ENCODE data around the gene NASP. TPM values are rescaled to one million over a fixed set of nuclear protein-coding genes. Genes with fewer than 3 reads are reported as not detected.

The NASP gene
- total RNA-seq, 4 donors from 2014 or later = 44.3 to 79.7 (median 54.2) TPM

DNA sequence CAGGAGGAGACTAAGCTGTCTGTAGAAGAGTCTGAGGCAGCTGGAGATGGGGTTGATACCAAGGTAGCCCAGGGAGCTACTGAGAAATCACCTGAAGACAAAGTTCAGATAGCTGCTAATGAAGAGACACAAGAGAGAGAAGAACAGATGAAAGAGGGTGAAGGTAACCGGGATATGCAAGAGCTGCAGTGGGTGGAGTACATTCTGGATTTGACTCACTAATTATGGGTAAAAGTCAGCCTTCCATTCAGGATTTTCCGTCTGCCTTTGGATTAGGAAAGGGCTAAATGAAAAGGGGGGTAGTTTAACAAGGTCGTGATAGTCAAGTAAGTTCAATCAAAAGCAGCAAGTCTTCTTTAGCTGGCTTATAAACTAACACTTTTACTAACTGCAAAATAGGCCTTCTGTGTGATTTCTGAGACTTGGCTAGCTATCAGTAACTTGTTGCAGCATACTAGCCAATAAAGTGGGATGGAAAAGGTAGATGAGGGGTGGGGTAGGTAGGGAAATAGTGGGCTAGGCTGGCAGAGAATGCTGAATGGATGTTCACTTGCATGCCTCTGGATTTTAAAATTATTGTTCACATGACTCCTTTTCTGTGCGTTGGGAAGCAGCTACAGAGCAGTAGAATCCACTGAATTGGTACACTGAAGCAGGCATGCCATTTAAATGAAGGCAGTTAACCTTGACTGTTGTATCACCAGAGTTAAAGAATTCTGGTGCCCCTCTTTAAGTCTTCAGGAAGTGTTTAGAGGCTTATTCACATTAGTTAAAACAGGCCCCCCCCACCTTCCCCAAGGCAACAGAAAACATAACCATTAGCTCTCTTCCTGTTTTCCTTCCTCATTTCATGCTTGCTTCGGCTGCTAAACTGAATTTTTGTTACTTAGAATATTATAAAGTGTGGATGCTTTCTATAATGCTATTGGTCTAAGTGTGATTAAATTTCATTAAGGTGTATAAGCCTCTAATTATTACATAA, 24.6 kb downstream of the NASP start:
- peaks cover 0 to 17% (median 0%) of the 10 kb centered on the region in 3 donors for H3K4me1 ChIP-seq
- peaks cover 0 to 79% of the 10 kb centered on the region in 2 donors for H3K36me3 ChIP-seq
- WGBS, 2 donors (ENCODE audit: low coverage in 1 of 2) = 78 to 79% methylated on average over 4 to 5 of the region's 5 CpGs
- H3K9me3 ChIP-seq = no peaks in the 10 kb centered on the region
- no peak for TF ChIP-seq POLR2A (IDR thresholded peaks at IDR 0.05)
- TF ChIP-seq POLR2AphosphoS5 (IDR thresholded peaks at IDR 0.05) = no peak
- TF ChIP-seq, protein P1, sequence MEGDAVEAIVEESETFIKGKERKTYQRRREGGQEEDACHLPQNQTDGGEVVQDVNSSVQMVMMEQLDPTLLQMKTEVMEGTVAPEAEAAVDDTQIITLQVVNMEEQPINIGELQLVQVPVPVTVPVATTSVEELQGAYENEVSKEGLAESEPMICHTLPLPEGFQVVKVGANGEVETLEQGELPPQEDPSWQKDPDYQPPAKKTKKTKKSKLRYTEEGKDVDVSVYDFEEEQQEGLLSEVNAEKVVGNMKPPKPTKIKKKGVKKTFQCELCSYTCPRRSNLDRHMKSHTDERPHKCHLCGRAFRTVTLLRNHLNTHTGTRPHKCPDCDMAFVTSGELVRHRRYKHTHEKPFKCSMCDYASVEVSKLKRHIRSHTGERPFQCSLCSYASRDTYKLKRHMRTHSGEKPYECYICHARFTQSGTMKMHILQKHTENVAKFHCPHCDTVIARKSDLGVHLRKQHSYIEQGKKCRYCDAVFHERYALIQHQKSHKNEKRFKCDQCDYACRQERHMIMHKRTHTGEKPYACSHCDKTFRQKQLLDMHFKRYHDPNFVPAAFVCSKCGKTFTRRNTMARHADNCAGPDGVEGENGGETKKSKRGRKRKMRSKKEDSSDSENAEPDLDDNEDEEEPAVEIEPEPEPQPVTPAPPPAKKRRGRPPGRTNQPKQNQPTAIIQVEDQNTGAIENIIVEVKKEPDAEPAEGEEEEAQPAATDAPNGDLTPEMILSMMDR (IDR thresholded peaks at IDR 0.05) = no peak
- TF ChIP-seq EP300 (IDR thresholded peaks at IDR 0.05) = no peak
- H3K27ac ChIP-seq = peak overlapping the region in 3 of 4 donors; percentile 17 to 32 (median 31)
- H3K27me3 ChIP-seq = no peaks in the 10 kb centered on the region
- ATAC-seq = no peak
- H3K4me3 ChIP-seq = no peak overlapping the region

DNA sequence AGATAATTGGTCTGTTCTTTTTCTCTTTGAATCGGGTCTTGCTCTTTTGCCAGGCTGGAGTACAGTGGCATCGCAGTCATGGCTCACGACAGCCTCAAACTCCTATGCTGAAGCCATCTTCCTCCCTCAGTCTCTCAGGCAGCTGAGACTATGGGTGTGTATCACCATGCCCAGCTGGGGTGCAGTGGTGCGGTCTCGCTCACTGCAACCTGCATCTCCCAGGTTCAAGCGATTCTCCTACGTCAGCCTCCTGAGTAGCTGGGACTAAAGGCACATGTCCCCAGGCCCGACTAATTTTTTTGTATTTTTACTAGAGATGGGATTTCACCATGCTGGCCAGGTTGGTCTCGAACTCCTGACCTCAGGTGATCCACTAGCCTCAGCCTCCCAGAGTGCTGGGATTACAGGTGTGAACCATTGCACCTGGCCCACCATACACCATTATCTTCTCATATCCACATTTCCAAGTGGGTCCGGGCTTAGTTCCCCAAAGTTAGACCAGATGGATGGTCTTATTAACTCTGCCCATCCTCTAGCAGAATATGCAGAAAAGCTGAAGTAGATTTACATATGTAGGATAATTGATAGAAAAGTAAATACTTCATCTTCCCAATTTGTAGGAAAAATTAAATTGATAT, 26.9 kb downstream of the NASP start:
- no peak for TF ChIP-seq EP300 (IDR thresholded peaks at IDR 0.05)
- TF ChIP-seq, protein P1 (IDR thresholded peaks at IDR 0.05) = no peak
- no peak for TF ChIP-seq POLR2A (IDR thresholded peaks at IDR 0.05)
- no peak for TF ChIP-seq POLR2AphosphoS5 (IDR thresholded peaks at IDR 0.05)

DNA sequence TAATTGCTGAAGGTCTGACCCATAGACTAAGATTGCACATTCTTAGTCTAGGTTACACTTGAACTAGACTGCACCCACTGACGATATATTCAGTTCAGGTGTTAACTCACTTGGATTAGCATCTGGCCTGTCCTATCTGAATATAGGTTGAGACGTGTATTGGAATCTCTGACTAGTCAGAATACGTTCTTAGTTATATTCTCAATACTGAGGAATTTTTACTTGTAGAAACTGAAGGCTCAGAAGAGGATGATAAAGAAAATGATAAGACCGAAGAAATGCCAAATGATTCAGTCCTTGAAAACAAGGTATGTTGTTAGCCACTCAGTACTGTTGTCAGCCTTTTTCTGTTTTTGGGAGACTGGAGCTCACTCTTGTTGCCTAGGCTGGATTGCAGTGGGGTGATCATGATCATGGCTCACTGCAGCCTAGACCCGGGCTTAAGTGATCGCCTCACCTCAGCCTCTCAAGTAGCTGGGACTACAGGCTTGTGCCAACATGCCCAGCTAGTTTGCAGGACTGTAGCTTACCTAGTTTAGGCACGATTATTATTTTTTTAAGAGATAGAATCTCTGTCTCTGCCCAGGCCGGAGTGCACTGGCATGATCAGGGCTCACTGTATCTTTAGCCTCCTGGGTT, 29.2 kb downstream of the NASP start:
- no peak for ATAC-seq
- H3K9me3 ChIP-seq = no peaks in the 10 kb centered on the region
- TF ChIP-seq, protein P1 (IDR thresholded peaks at IDR 0.05) = no peak
- no peak for TF ChIP-seq EP300 (IDR thresholded peaks at IDR 0.05)
- no peak for TF ChIP-seq POLR2AphosphoS5 (IDR thresholded peaks at IDR 0.05)
- no peaks in the 10 kb centered on the region for H3K27me3 ChIP-seq
- no peak overlapping the region for H3K4me3 ChIP-seq
- 73 to 87% methylated on average over 5 to 8 of the region's 8 CpGs for WGBS, 2 donors (ENCODE audit: low coverage in 1 of 2)
- peaks cover 0 to 6% (median 0%) of the 10 kb centered on the region in 3 donors for H3K4me1 ChIP-seq
- no peak overlapping the region for H3K27ac ChIP-seq
- peaks cover 7 to 91% of the 10 kb centered on the region in 2 donors for H3K36me3 ChIP-seq

More for the DNA sequence above, 26.9 kb downstream of the NASP start:
- ATAC-seq = no peak
- H3K27ac ChIP-seq = no peak overlapping the region
- no peaks in the 10 kb centered on the region for H3K27me3 ChIP-seq
- H3K4me1 ChIP-seq = peaks cover 0 to 17% (median 0%) of the 10 kb centered on the region in 3 donors
- peaks cover 3 to 91% of the 10 kb centered on the region in 2 donors for H3K36me3 ChIP-seq
- no peaks in the 10 kb centered on the region for H3K9me3 ChIP-seq
- H3K4me3 ChIP-seq = no peak overlapping the region
- WGBS, 2 donors (ENCODE audit: low coverage in 1 of 2) = 92 to 100% methylated on average over 2 to 10 of the region's 10 CpGs

DNA sequence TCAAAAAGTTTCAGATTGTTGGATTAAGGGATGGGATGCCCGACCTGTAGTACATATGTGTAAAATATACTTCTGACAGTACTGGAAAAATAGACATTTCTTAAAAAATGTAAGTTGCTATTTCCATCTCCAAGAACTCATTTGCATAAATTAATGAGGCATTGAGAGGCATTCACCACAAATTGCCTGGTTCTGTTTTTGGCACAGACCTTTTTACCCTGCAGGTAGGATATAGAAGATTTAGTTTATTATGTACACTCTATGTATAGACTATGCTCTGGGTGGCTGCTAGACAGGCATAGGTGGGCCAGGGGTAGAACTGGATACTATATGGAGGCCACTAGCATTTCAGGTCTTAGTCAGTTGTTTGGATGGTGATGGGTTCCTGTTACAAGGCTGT, 32.0 kb downstream of the NASP start:
- no peaks in the 10 kb centered on the region for H3K9me3 ChIP-seq
- no peak overlapping the region for H3K27ac ChIP-seq
- H3K4me1 ChIP-seq = peaks cover 0 to 7% (median 0%) of the 10 kb centered on the region in 3 donors
- H3K4me3 ChIP-seq = no peak overlapping the region
- WGBS, 2 donors (ENCODE audit: low coverage in 1 of 2) = 77 to 85% methylated on average over 1 of the region's 1 CpG
- H3K27me3 ChIP-seq = no peaks in the 10 kb centered on the region
- peaks cover 7 to 90% of the 10 kb centered on the region in 2 donors for H3K36me3 ChIP-seq
- no peak for ATAC-seq
- TF ChIP-seq POLR2AphosphoS5 (IDR thresholded peaks at IDR 0.05) (no peak), EP300 (IDR thresholded peaks at IDR 0.05) (no peak), POLR2A (IDR thresholded peaks at IDR 0.05) (no peak)
- TF ChIP-seq, protein P1 (IDR thresholded peaks at IDR 0.05) = no peak

Measured in gastroesophageal sphincter (tissue), 4 donors.